Measurements from ENCODE around the gene TPI1. TPM values are rescaled to one million over a fixed set of nuclear protein-coding genes. Genes with fewer than 3 reads are reported as not detected.

The TPI1 gene
- total RNA-seq, 2 donors from 2014 or later, result 805 to 1,294 TPM

DNA sequence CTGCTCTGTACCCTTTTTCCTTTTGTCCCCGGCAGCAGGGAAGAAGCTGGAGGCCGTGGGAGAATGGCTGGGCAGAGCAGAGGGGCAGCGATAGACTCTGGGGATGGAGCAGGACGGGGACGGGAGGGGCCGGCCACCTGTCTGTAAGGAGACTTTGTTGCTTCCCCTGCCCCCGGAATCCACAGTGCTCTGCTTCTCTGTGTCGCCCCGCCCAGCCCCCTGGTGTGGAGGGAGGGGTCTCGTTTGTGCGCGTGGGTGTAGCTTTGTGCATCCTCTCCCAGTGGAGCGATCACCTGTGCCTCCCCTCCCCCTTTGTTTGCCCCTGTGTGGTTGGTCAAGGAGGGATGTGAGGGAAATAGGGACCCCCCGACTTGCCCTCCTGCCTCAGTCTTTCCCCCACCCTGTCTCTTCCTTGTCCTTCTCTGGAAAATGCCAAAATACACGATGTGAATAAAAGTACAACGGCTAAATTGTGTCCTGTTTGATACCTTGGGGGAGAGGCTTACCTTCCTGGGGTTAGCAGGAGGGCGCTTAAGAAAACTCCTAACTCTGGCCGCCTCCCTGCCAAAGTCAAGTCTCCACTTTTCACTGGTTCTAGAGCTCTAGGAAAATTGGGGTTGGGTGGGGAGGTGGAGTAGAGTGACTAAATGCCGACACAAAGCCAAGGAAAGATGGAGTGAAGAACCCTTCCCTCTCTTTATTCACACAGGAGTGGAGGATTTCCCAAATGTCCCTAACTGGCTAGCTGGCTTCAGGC lies 990 bp upstream of the TPI1 start:
- peaks cover 61% of the 10 kb centered on the region for H3K36me3 ChIP-seq (ENCODE audit: control insufficient read depth, insufficient read depth, low read length)
- no peaks in the 10 kb centered on the region for H3K9me3 Mint-ChIP-seq
- no peaks in the 10 kb centered on the region for H3K27me3 ChIP-seq (ENCODE audit: control insufficient read depth, insufficient read depth, low read length, poor library complexity, severe bottlenecking)
- 69 to 81% methylated on average over 6 to 18 of the region's 19 CpGs for WGBS, 2 experiments (ENCODE audit: insufficient coverage in 1 of 2, insufficient read length in 1 of 2)
- TF ChIP-seq, protein P1, sequence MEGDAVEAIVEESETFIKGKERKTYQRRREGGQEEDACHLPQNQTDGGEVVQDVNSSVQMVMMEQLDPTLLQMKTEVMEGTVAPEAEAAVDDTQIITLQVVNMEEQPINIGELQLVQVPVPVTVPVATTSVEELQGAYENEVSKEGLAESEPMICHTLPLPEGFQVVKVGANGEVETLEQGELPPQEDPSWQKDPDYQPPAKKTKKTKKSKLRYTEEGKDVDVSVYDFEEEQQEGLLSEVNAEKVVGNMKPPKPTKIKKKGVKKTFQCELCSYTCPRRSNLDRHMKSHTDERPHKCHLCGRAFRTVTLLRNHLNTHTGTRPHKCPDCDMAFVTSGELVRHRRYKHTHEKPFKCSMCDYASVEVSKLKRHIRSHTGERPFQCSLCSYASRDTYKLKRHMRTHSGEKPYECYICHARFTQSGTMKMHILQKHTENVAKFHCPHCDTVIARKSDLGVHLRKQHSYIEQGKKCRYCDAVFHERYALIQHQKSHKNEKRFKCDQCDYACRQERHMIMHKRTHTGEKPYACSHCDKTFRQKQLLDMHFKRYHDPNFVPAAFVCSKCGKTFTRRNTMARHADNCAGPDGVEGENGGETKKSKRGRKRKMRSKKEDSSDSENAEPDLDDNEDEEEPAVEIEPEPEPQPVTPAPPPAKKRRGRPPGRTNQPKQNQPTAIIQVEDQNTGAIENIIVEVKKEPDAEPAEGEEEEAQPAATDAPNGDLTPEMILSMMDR (conservative IDR thresholded peaks at IDR 0.05), result no peak
- no peaks in the 10 kb centered on the region for H3K27me3 Mint-ChIP-seq (ENCODE audit: insufficient read depth)
- no peak overlapping the region for H3K27ac ChIP-seq (ENCODE audit: low read depth, low read length)
- H3K4me1 Mint-ChIP-seq, result peaks cover 47% of the 10 kb centered on the region
- H3K4me3 Mint-ChIP-seq, result peak overlapping the region; percentile 95
- H3K4me1 ChIP-seq (ENCODE audit: control insufficient read depth, insufficient read depth, low read length), result peaks cover 5% of the 10 kb centered on the region
- H3K9me3 ChIP-seq (ENCODE audit: control insufficient read depth, low read length), result no peaks in the 10 kb centered on the region
- H3K4me3 ChIP-seq (ENCODE audit: low read length), result peak overlapping the region; percentile 73
- H3K36me3 Mint-ChIP-seq (ENCODE audit: low read depth), result peaks cover 74% of the 10 kb centered on the region
- DNase-seq, result peak; percentile 80
- H3K27ac Mint-ChIP-seq, result peak overlapping the region; percentile 96
- peak overlapping the region; percentile 30 for H3K9ac ChIP-seq (ENCODE audit: extremely low read depth, low read length, poor library complexity, severe bottlenecking)

DNA sequence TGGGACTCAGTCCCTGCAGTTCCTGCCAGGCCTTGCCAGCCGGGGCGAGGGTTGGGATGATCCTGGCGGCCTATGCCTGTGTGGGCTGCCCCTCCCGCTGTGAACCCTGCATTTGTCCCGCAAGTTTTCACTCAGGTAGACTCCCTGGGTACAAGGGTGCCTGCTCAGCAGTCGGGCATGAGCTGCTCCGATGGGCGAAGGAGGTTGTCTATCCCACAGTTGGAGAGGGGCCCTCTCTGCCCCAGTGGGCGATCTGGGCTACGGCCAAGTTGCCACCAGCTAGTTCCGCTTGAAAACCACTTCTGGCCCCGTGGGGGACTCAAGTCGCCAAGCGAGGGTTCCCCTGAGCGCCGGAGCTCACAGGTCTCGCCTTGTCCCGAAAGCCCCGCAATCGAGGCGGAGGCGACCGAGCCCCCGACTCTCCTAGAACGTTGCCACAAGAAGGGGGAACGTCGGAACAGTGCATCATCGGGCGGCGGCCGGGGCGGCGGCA lies 365 bp upstream of the TPI1 start:
- peak overlapping the region; percentile 73 for H3K4me3 ChIP-seq (ENCODE audit: low read length)
- Mint-ChIP-seq H3K9me3 (no peaks in the 10 kb centered on the region), H3K27ac (peak overlapping the region; percentile 96), H3K4me1 (peaks cover 53% of the 10 kb centered on the region), H3K4me3 (peak overlapping the region; percentile 95), H3K27me3 (ENCODE audit: insufficient read depth) (no peaks in the 10 kb centered on the region), H3K36me3 (ENCODE audit: low read depth) (peaks cover 70% of the 10 kb centered on the region)
- DNase-seq, result no peak
- no peaks in the 10 kb centered on the region for H3K9me3 ChIP-seq (ENCODE audit: control insufficient read depth, low read length)
- TF ChIP-seq, protein P1 (conservative IDR thresholded peaks at IDR 0.05), result peak; percentile 13
- no peaks in the 10 kb centered on the region for H3K27me3 ChIP-seq (ENCODE audit: control insufficient read depth, insufficient read depth, low read length, poor library complexity, severe bottlenecking)
- H3K36me3 ChIP-seq (ENCODE audit: control insufficient read depth, insufficient read depth, low read length), result peaks cover 56% of the 10 kb centered on the region
- 10 to 42% methylated on average over 10 to 33 of the region's 33 CpGs for WGBS, 2 experiments (ENCODE audit: insufficient coverage in 1 of 2, insufficient read length in 1 of 2)
- H3K27ac ChIP-seq (ENCODE audit: low read depth, low read length), result no peak overlapping the region
- peaks cover 8% of the 10 kb centered on the region for H3K4me1 ChIP-seq (ENCODE audit: control insufficient read depth, insufficient read depth, low read length)
- H3K9ac ChIP-seq (ENCODE audit: extremely low read depth, low read length, poor library complexity, severe bottlenecking), result peak overlapping the region; percentile 30

DNA sequence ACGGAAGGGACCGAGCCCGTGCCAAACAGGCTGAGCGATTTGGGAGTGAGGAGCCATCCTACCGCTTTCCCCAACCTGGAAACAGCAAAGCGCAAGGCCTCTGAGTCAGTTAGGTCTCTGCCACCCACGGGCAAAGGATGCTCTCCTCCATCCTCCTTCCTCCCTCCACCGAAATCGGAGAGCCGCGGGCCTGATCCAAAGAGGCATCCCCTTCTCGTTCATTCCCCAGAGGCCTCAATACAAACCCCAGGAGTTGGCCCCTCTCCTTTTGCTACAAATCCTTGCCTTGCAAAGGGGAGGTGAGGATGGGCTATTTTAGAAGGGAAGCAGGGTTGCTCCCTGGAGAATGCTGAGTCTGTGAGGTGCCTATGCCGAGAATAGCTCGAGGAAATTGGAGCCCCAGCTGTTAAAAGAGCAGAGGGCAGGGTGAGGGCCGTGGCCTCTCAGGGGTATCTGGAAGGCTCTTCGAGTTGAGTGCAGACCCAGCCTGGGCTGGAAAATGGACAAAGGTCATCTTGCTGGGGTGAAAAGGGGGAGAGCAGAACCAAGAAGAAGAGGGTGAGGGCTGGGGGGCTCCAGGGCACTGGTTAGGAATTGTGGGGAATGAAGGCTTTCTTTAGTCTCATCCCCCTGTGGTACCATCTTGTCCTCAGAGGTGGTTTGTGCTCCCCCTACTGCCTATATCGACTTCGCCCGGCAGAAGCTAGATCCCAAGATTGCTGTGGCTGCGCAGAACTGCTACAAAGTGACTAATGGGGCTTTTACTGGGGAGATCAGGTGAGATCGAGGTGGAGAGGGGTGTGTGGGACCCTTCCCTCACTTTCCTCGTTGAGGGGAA lies 1.1 kb downstream of the TPI1 start:
- no peaks in the 10 kb centered on the region for H3K9me3 ChIP-seq (ENCODE audit: control insufficient read depth, low read length)
- peaks cover 8% of the 10 kb centered on the region for H3K4me1 ChIP-seq (ENCODE audit: control insufficient read depth, insufficient read depth, low read length)
- peaks cover 61% of the 10 kb centered on the region for H3K36me3 Mint-ChIP-seq (ENCODE audit: low read depth)
- H3K36me3 ChIP-seq (ENCODE audit: control insufficient read depth, insufficient read depth, low read length), result peaks cover 45% of the 10 kb centered on the region
- H3K27ac Mint-ChIP-seq, result peak overlapping the region; percentile 93
- no peaks in the 10 kb centered on the region for H3K9me3 Mint-ChIP-seq
- WGBS, 2 experiments (ENCODE audit: insufficient coverage in 1 of 2, insufficient read length in 1 of 2), result 8 to 10% methylated on average over 6 to 22 of the region's 22 CpGs
- peaks cover 57% of the 10 kb centered on the region for H3K4me1 Mint-ChIP-seq
- H3K4me3 Mint-ChIP-seq, result peak overlapping the region; percentile 95
- peak overlapping the region; percentile 99 for H3K4me3 ChIP-seq (ENCODE audit: low read length)
- H3K27me3 ChIP-seq (ENCODE audit: control insufficient read depth, insufficient read depth, low read length, poor library complexity, severe bottlenecking), result no peaks in the 10 kb centered on the region
- peak overlapping the region; percentile 47 for H3K27ac ChIP-seq (ENCODE audit: low read depth, low read length)
- H3K27me3 Mint-ChIP-seq (ENCODE audit: insufficient read depth), result no peaks in the 10 kb centered on the region
- TF ChIP-seq, protein P1 (conservative IDR thresholded peaks at IDR 0.05), result no peak
- DNase-seq, result peak; percentile 65
- peak overlapping the region; percentile 77 for H3K9ac ChIP-seq (ENCODE audit: extremely low read depth, low read length, poor library complexity, severe bottlenecking)
